IMR-90 (cell line): ENCODE results near the gene EME2. TPM values are rescaled to one million over a fixed set of nuclear protein-coding genes. Genes with fewer than 3 reads are reported as not detected.

Experiments
- ATAC-seq: fragments of 200-7000 bp; cut with Tn5 transposase; 2 replicates; pipeline ENCODE4 v1.9.1; 2020; ENCODE audit warnings: low read depth, mild to moderate bottlenecking, moderate library complexity
- BruUV-seq: library from RNA; stranded (reverse); fragments of 400-500 nt; replicated peaks from 2 replicates; lab custom pipeline; 2021; lab: Mats Ljungman, UMichigan
- CTCF ChIA-PET: fragments of 300-600 bp; formaldehyde crosslinking; extraction: SDS; loops from one replicate; lab custom pipeline; 2021; ENCODE audit warnings: antibody characterized with exemption; lab: Yijun Ruan, JAX
- POLR2A ChIA-PET: fragments of 300-600 bp; sonication (Branson Sonifier 250); formaldehyde crosslinking; loops from one replicate; lab custom pipeline; 2022; ENCODE audit warnings: antibody characterized with exemption; ENCODE audit not compliant: unreplicated experiment; lab: Charles Lee
- DNase-seq: peaks from one replicate; pipeline ENCODE4 v3.0.0; 2013
- H2AFZ ChIP-seq: replicated peaks from 2 replicates; pipeline ENCODE3; 2013; ENCODE audit warnings: low read length, mild to moderate bottlenecking; ENCODE audit not compliant: poor library complexity
- H2AK5ac ChIP-seq: 2 replicates; pipeline ENCODE4 v1.6.1; 2013; ENCODE audit warnings: low read depth, low read length, inconsistent platforms
- H2AK9ac ChIP-seq: replicated peaks from 2 replicates; pipeline ENCODE3; 2013; ENCODE audit warnings: mild to moderate bottlenecking, low read depth, low read length, moderate library complexity; ENCODE audit not compliant: poor library complexity
- H2BK120ac ChIP-seq: 2 replicates; pipeline ENCODE4 v1.6.1; 2013; ENCODE audit warnings: low read depth, low read length, inconsistent platforms
- H2BK15ac ChIP-seq: 3 replicates; pipeline ENCODE4 v1.6.1; 2013; ENCODE audit warnings: low read depth, low read length, inconsistent platforms
- H2BK20ac ChIP-seq: 2 replicates; pipeline ENCODE4 v1.6.1; 2013; ENCODE audit warnings: low read depth, mild to moderate bottlenecking, inconsistent platforms, low read length, moderate library complexity
- H2BK5ac ChIP-seq: 2 replicates; pipeline ENCODE4 v1.6.1; 2013; ENCODE audit warnings: mild to moderate bottlenecking, low read depth, low read length, inconsistent platforms; ENCODE audit not compliant: poor library complexity, severe bottlenecking
- H3K14ac ChIP-seq: replicated peaks from 2 replicates; pipeline ENCODE4 v1.6.1; 2013; ENCODE audit warnings: low read depth, low read length, inconsistent platforms
- H3K18ac ChIP-seq: 2 replicates; pipeline ENCODE4 v1.6.1; 2013; ENCODE audit warnings: low read depth, low read length, control low read depth
- H3K23ac ChIP-seq: 2 replicates; pipeline ENCODE4 v1.6.1; 2013; ENCODE audit warnings: low read depth, low read length, inconsistent platforms
- H3K27ac ChIP-seq: 2 replicates; pipeline ENCODE4 v1.5.1; 2013; ENCODE audit warnings: mild to moderate bottlenecking, control low read depth, low read length; ENCODE audit not compliant: insufficient read depth
- H3K27me3 ChIP-seq: 2 replicates; pipeline ENCODE4 v1.6.1; 2013; ENCODE audit warnings: low read length; ENCODE audit not compliant: control insufficient read depth, insufficient read depth
- H3K36me3 ChIP-seq: 2 replicates; pipeline ENCODE4 v1.6.1; 2013; ENCODE audit warnings: low read length, mixed read lengths; ENCODE audit not compliant: control insufficient read depth, insufficient read depth
- H3K4ac ChIP-seq: 2 replicates; pipeline ENCODE4 v1.6.1; 2013; ENCODE audit warnings: low read depth, low read length, inconsistent platforms
- H3K4me1 ChIP-seq: 2 replicates; pipeline ENCODE4 v1.6.1; 2013; ENCODE audit warnings: low read length, mixed read lengths; ENCODE audit not compliant: control insufficient read depth, insufficient read depth
- H3K4me2 ChIP-seq: 2 replicates; pipeline ENCODE4 v1.6.1; 2013; ENCODE audit warnings: low read depth, mild to moderate bottlenecking, control low read depth, low read length, moderate library complexity
- H3K4me3 ChIP-seq: 2 replicates; pipeline ENCODE4 v1.5.1; 2013; ENCODE audit warnings: low read depth, mild to moderate bottlenecking, control low read depth, low read length, moderate library complexity; ENCODE audit not compliant: insufficient read depth
- H3K56ac ChIP-seq: 2 replicates; pipeline ENCODE4 v1.6.1; 2013; ENCODE audit warnings: low read length, inconsistent platforms; ENCODE audit not compliant: insufficient read depth; ENCODE audit errors: extremely low read depth
- H3K79me1 ChIP-seq, 2 experiments: 2 replicates each; pipeline ENCODE4 v1.6.1; 2013; ENCODE audit warnings: low read length in 2 of 2, inconsistent platforms in 1 of 2, low read depth in 1 of 2
- H3K9ac ChIP-seq: 2 replicates; pipeline ENCODE4 v1.6.1; 2013; ENCODE audit warnings: low read depth, low read length, control low read depth
- H3K9me1 ChIP-seq: 2 replicates; pipeline ENCODE4 v1.6.1; 2013; ENCODE audit warnings: low read length, inconsistent platforms; ENCODE audit not compliant: insufficient read depth
- H3K9me3 ChIP-seq: 2 replicates; pipeline ENCODE4 v1.6.1; 2013; ENCODE audit warnings: low read length; ENCODE audit not compliant: control insufficient read depth, insufficient read depth
- H4K20me1 ChIP-seq: 2 replicates; pipeline ENCODE4 v1.6.1; 2013; ENCODE audit warnings: low read length, inconsistent platforms; ENCODE audit not compliant: insufficient read depth
- H4K5ac ChIP-seq: 2 replicates; pipeline ENCODE4 v1.6.1; 2013; ENCODE audit warnings: mild to moderate bottlenecking, low read depth, low read length, control low read depth
- H4K8ac ChIP-seq, 2 experiments: 2 replicates each; pipeline ENCODE4 v1.6.1; 2013; ENCODE audit warnings: low read depth in 2 of 2, low read length in 2 of 2, control low read depth in 1 of 2, inconsistent platforms in 1 of 2
- H4K91ac ChIP-seq: 2 replicates; pipeline ENCODE4 v1.6.1; 2013; ENCODE audit warnings: low read depth, low read length, inconsistent platforms; ENCODE audit not compliant: insufficient read depth
- BHLHE40 ChIP-seq: fragments of 150-350 bp; IDR thresholded peaks from 2 replicates; pipeline ENCODE4 v1.6.1; 2016; ENCODE audit warnings: mild to moderate bottlenecking, low read depth, low read length
- CHD1 ChIP-seq: IDR thresholded peaks from 2 replicates; pipeline ENCODE4 v1.6.1; 2012; ENCODE audit warnings: low read depth, low read length, improper control_type of control experiment
- ELK1 ChIP-seq: fragments of 150-350 bp; IDR thresholded peaks from 2 replicates; pipeline ENCODE4 v1.6.1; 2016; ENCODE audit warnings: low read depth, mild to moderate bottlenecking, low read length, moderate library complexity, borderline replicate concordance
- MAFK ChIP-seq: IDR thresholded peaks from 2 replicates; pipeline ENCODE4 v1.6.1; 2012; ENCODE audit warnings: low read depth, low read length, improper control_type of control experiment
- MAZ ChIP-seq: IDR thresholded peaks from 2 replicates; pipeline ENCODE4 v1.6.1; 2012; ENCODE audit warnings: low read depth, mild to moderate bottlenecking, low read length, improper control_type of control experiment, moderate library complexity, borderline replicate concordance
- MXI1 ChIP-seq: IDR thresholded peaks from 2 replicates; pipeline ENCODE4 v1.6.1; 2012; ENCODE audit warnings: low read depth, mild to moderate bottlenecking, low read length, moderate library complexity, borderline replicate concordance
- NFE2L2 ChIP-seq: fragments of 150-350 bp; IDR thresholded peaks from 2 replicates; pipeline ENCODE4 v1.6.1; 2016; ENCODE audit warnings: low read depth, mild to moderate bottlenecking, low read length
- POLR2A ChIP-seq: IDR thresholded peaks from 2 replicates; pipeline ENCODE4 v1.6.1; 2012; ENCODE audit warnings: mild to moderate bottlenecking, low read depth, low read length
- RCOR1 ChIP-seq: IDR thresholded peaks from 2 replicates; pipeline ENCODE4 v1.6.1; 2012; ENCODE audit warnings: mild to moderate bottlenecking, low read length, improper control_type of control experiment; ENCODE audit not compliant: insufficient replicate concordance
- SMC3 ChIP-seq: fragments of 150-350 bp; IDR thresholded peaks from 2 replicates; pipeline ENCODE4 v1.6.1; 2016; ENCODE audit warnings: low read depth, mild to moderate bottlenecking, antibody characterized with exemption, low read length, moderate library complexity
- USF2 ChIP-seq: fragments of 150-350 bp; IDR thresholded peaks from 2 replicates; pipeline ENCODE4 v1.6.1; 2017; ENCODE audit warnings: mild to moderate bottlenecking, antibody characterized with exemption, low read length, low read depth
- WGBS, 2 experiments: methylation state at CpG; one replicate each; pipeline versions ENCODE4 v1.1.5 to v1.1.7; 2013; ENCODE audit warnings: missing lambda C conversion rate in 2 of 2; ENCODE audit not compliant: insufficient read length in 1 of 2; ENCODE audit errors: extremely low coverage in 2 of 2; 5-methylcytosine and 5-hydroxymethylcytosine counted together
- dilution Hi-C: fragments of 300-500 bp; cut with HindIII; formaldehyde crosslinking; loops from one replicate; pipeline ENCODE4 v1.14.3; 2018; ENCODE audit warnings: low sequenced_read_pairs; ENCODE audit not compliant: unreplicated experiment
- in situ Hi-C: fragments of 300-500 bp; cut with MboI; formaldehyde crosslinking; loops from 3 replicates; pipeline ENCODE4 v1.14.3; 2019; ENCODE audit warnings: low sequenced_read_pairs, inconsistent platforms, mixed read lengths
- intact Hi-C: fragments of 100-400 bp; cut with micrococcal nuclease; formaldehyde crosslinking; loops from 2 replicates; pipeline ENCODE4 v1.10.0; 2022
- polyA plus RNA-seq, 3 experiments: library from polyadenylated mRNA; depleted of rRNA; stranded (reverse); fragments of >200 nt; gene quantifications; 2 replicates each; pipeline ENCODE4 v1.2.3, GENCODE V29; 2012; ENCODE audit warnings: low replicate concordance in 1 of 3
- total RNA-seq: library from RNA; depleted of rRNA; stranded (reverse); fragments of >200 nt; gene quantifications from 2 replicates; pipeline ENCODE4 v1.2.3, GENCODE V29; 2012

The EME2 gene
- total and polyA plus RNA-seq, 2 of the 4 experiments (the other 2 are of a cell fraction): 1.3 to 9.6 TPM

GRCh38 chr16:1777375-1778199 is 5.0 kb downstream of the EME2 start:
- no peak overlapping the region for H4K5ac ChIP-seq
- H2BK20ac ChIP-seq: no peak overlapping the region
- H2AFZ ChIP-seq: no peak overlapping the region
- H3K36me3 ChIP-seq: peaks cover 31% of the 10 kb centered on the region
- no peak overlapping the region for H3K27ac ChIP-seq
- in situ Hi-C loops: no loop called here
- peaks cover 9 to 57% of the 10 kb centered on the region in 2 experiments for H3K79me1 ChIP-seq
- dilution Hi-C loops: no loop called here
- H3K4ac ChIP-seq: no peak overlapping the region
- no peak overlapping the region for H3K23ac ChIP-seq
- BruUV-seq: no TSS peak
- WGBS, 2 experiments: 83% methylated on average over 21 of the region's 36 CpGs; no CpG with 5 or more reads in 1 of the 2 experiments
- no peak overlapping the region for H3K9ac ChIP-seq
- no peak overlapping the region for H2BK15ac ChIP-seq
- H2BK120ac ChIP-seq: no peak overlapping the region
- H3K4me2 ChIP-seq: no peak overlapping the region
- H3K18ac ChIP-seq: no peak overlapping the region
- no peak overlapping the region for H2AK9ac ChIP-seq
- H3K4me3 ChIP-seq: no peak overlapping the region
- H3K9me3 ChIP-seq: no peaks in the 10 kb centered on the region
- DNase-seq: no peak
- ChIA-PET POLR2A (no interaction called here), CTCF (no interaction called here)
- H3K4me1 ChIP-seq: peaks cover 11% of the 10 kb centered on the region
- H4K8ac ChIP-seq: no peak overlapping the region
- H4K91ac ChIP-seq: no peak overlapping the region
- H3K56ac ChIP-seq: no peak overlapping the region
- no peaks in the 10 kb centered on the region for H3K27me3 ChIP-seq
- TF ChIP-seq RCOR1 (no peak), CHD1 (no peak), POLR2A (no peak), MAZ (no peak), NFE2L2 (no peak), USF2 (no peak), ELK1 (no peak), MAFK (no peak), SMC3 (no peak), BHLHE40 (no peak), MXI1 (no peak)
- intact Hi-C loops: no loop called here
- H3K9me1 ChIP-seq: peaks cover 7% of the 10 kb centered on the region; the same call in 1 of the 2 replicates
- H2AK5ac ChIP-seq: no peak overlapping the region
- H3K14ac ChIP-seq: no peak overlapping the region
- peaks cover 16% of the 10 kb centered on the region for H4K20me1 ChIP-seq
- H2BK5ac ChIP-seq: no peak overlapping the region
- ATAC-seq: no peak
